GM12878 (cell line): ENCODE data around the gene NPTX1. TPM values are rescaled to one million over a fixed set of nuclear protein-coding genes. Genes with fewer than 3 reads are reported as not detected.
A peak's percentile ranks its signal among the peaks of the same experiment; 100 is the strongest.

Source experiments
- ATAC-seq: fragments of 200-7000 bp; cut with Tn5 transposase; 3 replicates; pipeline ENCODE4 v1.9.1; 2020; ENCODE audit warnings: mild to moderate bottlenecking, moderate library complexity
- BruUV-seq: library from RNA; stranded (reverse); fragments of 400-500 nt; replicated peaks from 2 replicates; lab custom pipeline; 2021; lab: Mats Ljungman, UMichigan
- CTCF ChIA-PET: fragments of 300-600 bp; sonication (Branson Sonifier 250); formaldehyde crosslinking; extraction: SDS; loops from one replicate; lab custom pipeline; 2021; ENCODE audit warnings: inconsistent platforms; lab: Yijun Ruan, JAX
- POLR2A ChIA-PET: fragments of 350-600 bp; formaldehyde crosslinking; extraction: SDS; loops from one replicate; lab custom pipeline; 2021; ENCODE audit warnings: inconsistent platforms; lab: Charles Lee
- RAD21 ChIA-PET: fragments of 300-600 bp; sonication (Branson Sonifier 250); formaldehyde crosslinking; loops from one replicate; lab custom pipeline; 2023; ENCODE audit warnings: antibody characterized with exemption; ENCODE audit not compliant: unreplicated experiment; lab: Charles Lee
- SMC1A ChIA-PET: fragments of 300-600 bp; sonication (Branson Sonifier 250); formaldehyde crosslinking; loops from one replicate; lab custom pipeline; 2023; ENCODE audit not compliant: unreplicated experiment, uncharacterized antibody; lab: Charles Lee
- DNase-seq: peaks from one replicate; pipeline ENCODE4 v3.0.0-alpha.2; 2011; ENCODE audit warnings: low read depth, low spot score
- FAIRE-seq: peaks from 3 replicates; lab custom pipeline; 2011; peaks lifted over from hg19 to GRCh38; lab: Jason Lieb, UNC
- H2AFZ ChIP-seq: 2 replicates; pipeline ENCODE4 v1.6.0; 2011; ENCODE audit warnings: low read depth, low read length, control low read depth; ENCODE audit not compliant: control insufficient read depth
- H3K27ac ChIP-seq: 2 replicates; pipeline ENCODE4 v1.5.1; 2011; ENCODE audit warnings: control low read depth; ENCODE audit not compliant: control insufficient read depth, insufficient read depth
- H3K27me3 ChIP-seq, 2 experiments: replicated peaks in 1 of 2; 2 replicates each; pipeline versions ENCODE4 v1.6.0 to v1.6.1; 2011; ENCODE audit warnings: low read length in 1 of 2; ENCODE audit not compliant: control insufficient read depth in 2 of 2, insufficient read depth in 2 of 2
- H3K36me3 ChIP-seq, 2 experiments: 2 replicates each; pipeline ENCODE4 v1.5.1; 2011; ENCODE audit warnings: low read length in 1 of 2; ENCODE audit not compliant: control insufficient read depth in 2 of 2, insufficient read depth in 2 of 2
- H3K4me1 ChIP-seq: 2 replicates; pipeline ENCODE4 v1.6.1; 2011; ENCODE audit warnings: mild to moderate bottlenecking, low read length, moderate library complexity, mixed read lengths; ENCODE audit not compliant: control insufficient read depth, insufficient read depth
- H3K4me2 ChIP-seq: 2 replicates; pipeline ENCODE4 v1.6.0; 2011; ENCODE audit warnings: control low read depth; ENCODE audit not compliant: control insufficient read depth, insufficient read depth
- H3K4me3 ChIP-seq: fragments of 200-600 bp; sonication (generic); 2 replicates; pipeline ENCODE4 v1.5.1; 2016
- H3K79me2 ChIP-seq: 2 replicates; pipeline ENCODE4 v1.6.0; 2011; ENCODE audit warnings: low read length; ENCODE audit not compliant: control insufficient read depth, insufficient read depth
- H3K9ac ChIP-seq: 2 replicates; pipeline ENCODE4 v1.8.0; 2011; ENCODE audit warnings: low read length, control low read depth, mixed read lengths; ENCODE audit not compliant: control insufficient read depth, insufficient read depth
- H3K9me3 ChIP-seq: replicated peaks from 3 replicates; pipeline ENCODE4 v1.5.1; 2011; ENCODE audit warnings: mild to moderate bottlenecking, low read length; ENCODE audit not compliant: control insufficient read depth, insufficient read depth
- H4K20me1 ChIP-seq: 2 replicates; pipeline ENCODE4 v1.6.0; 2011; ENCODE audit not compliant: control insufficient read depth, insufficient read depth
- MLLT1 ChIP-seq: fragments of 450-650 bp; IDR thresholded peaks from 2 replicates; pipeline ENCODE4 v1.6.1; 2016; ENCODE audit warnings: mild to moderate bottlenecking
- PAX5 ChIP-seq: IDR thresholded peaks from 2 replicates; pipeline ENCODE4 v1.6.1; 2011; ENCODE audit warnings: low read depth, low read length, borderline replicate concordance
- PRDM15 ChIP-seq: fragments of 450-650 bp; formaldehyde crosslinking; IDR thresholded peaks from 2 replicates; pipeline ENCODE4 v1.4.0; 2020; ENCODE audit warnings: mild to moderate bottlenecking, moderate library complexity
- RFX5 ChIP-seq: IDR thresholded peaks from 2 replicates; pipeline ENCODE4 v1.6.1; 2011; ENCODE audit warnings: low read depth, low read length, improper control_type of control experiment
- SMAD5 ChIP-seq: IDR thresholded peaks from 2 replicates; pipeline ENCODE4 v1.6.1; 2016; ENCODE audit warnings: antibody characterized with exemption, low read depth
- SMARCA5 ChIP-seq: fragments of 450-650 bp; IDR thresholded peaks from 2 replicates; pipeline ENCODE4 v1.6.1; 2017; ENCODE audit warnings: mild to moderate bottlenecking
- TCF12 ChIP-seq: IDR thresholded peaks from 2 replicates; pipeline ENCODE4 v1.6.1; 2011; ENCODE audit warnings: low read depth, mild to moderate bottlenecking, low read length
- ZSCAN29 ChIP-seq: fragments of 450-650 bp; IDR thresholded peaks from 2 replicates; pipeline ENCODE4 v1.6.1; 2017; ENCODE audit warnings: mild to moderate bottlenecking, moderate library complexity
- WGBS: methylation state at CpG from one replicate; pipeline ENCODE4 v1.1.6; 2016; ENCODE audit warnings: low lambda C conversion rate; ENCODE audit not compliant: insufficient replicate concordance, insufficient coverage; ENCODE audit errors: missing lambda C conversion rate; 5-methylcytosine and 5-hydroxymethylcytosine counted together
- in situ Hi-C: fragments of 300-500 bp; cut with MboI; formaldehyde crosslinking; loops from 9 replicates; pipeline ENCODE4 v1.14.3; 2018; ENCODE audit warnings: mixed read lengths
- intact Hi-C: fragments of 100-400 bp; cut with micrococcal nuclease; formaldehyde crosslinking; loops from one replicate; pipeline ENCODE4 v1.14.2; 2022; ENCODE audit not compliant: unreplicated experiment
- polyA plus RNA-seq, 11 experiments: library from polyadenylated mRNA; depleted of rRNA in 4 of 11; unstranded in 6 of 11; stranded (reverse) in 5 of 11; fragments of >200 nt; fragmentation: Nextera tagmentation in 4 of 11; fragmentation: Illumina TruSeq in 1 of 11; extraction: Ambion mirVana in 4 of 11; extraction: Trizol in 1 of 11; gene quantifications; 1 replicate in 1 of 11; 2 replicates in 10 of 11; pipeline versions ENCODE4 v1.2.1 to v1.2.3, GENCODE V29; 2011 to 2016; ENCODE audit warnings: inconsistent platforms in 2 of 11, missing spikeins in 2 of 11, low read depth in 1 of 11
- total RNA-seq, 4 experiments: library from RNA; depleted of rRNA in 3 of 4; stranded (reverse); fragments of >200 nt in 3 of 4; fragmentation: Illumina TruSeq in 1 of 4; extraction: Trizol in 1 of 4; gene quantifications; 2 replicates each; pipeline versions ENCODE4 v1.2.1 to v1.2.3, GENCODE V29; 2013 to 2021

Gene NPTX1
- total and polyA plus RNA-seq, 10 of the 15 experiments (the other 5 are each of a cell fraction or from before 2014, with no cell fraction given): not detected

- no peak for FAIRE-seq
- intact Hi-C loops (no loop called here), in situ Hi-C loops (no loop called here)
- Histone ChIP-seq H3K9ac (no peak overlapping the region), H3K36me3 (no peaks in the 10 kb centered on the region), H3K9me3 (peaks cover 2% of the 10 kb centered on the region; the same call in 1 of the 3 replicates), H3K27me3 (no peaks in the 10 kb centered on the region), H3K4me1 (no peaks in the 10 kb centered on the region), H4K20me1 (no peaks in the 10 kb centered on the region), H2AFZ (no peak overlapping the region), H3K27ac (no peak overlapping the region), H3K4me3 (no peak overlapping the region), H3K4me2 (no peak overlapping the region), H3K79me2 (no peaks in the 10 kb centered on the region)
- CTCF ChIA-PET: no interaction called here
- SMC1A ChIA-PET: no interaction called here
- POLR2A ChIA-PET: no interaction called here
- no peak for ATAC-seq
- no TSS peak for BruUV-seq
- WGBS: 60% methylated on average over 19 of the region's 21 CpGs
- DNase-seq: no peak
- RAD21 ChIA-PET: no interaction called here
- TF ChIP-seq TCF12 (0 out of 2 replicates have a peak, but pooled peaks have one; percentile 32), RFX5 (no peak)
Measured at GRCh38 chr17:80492343-80493136, 16.1 kb upstream of the NPTX1 start.

- RAD21 ChIA-PET: no interaction called here
- POLR2A ChIA-PET: no interaction called here
- TF ChIP-seq MLLT1: no peak
- no peak for TF ChIP-seq PAX5
- no peak for TF ChIP-seq SMARCA5
- TF ChIP-seq TCF12: no peak
- no peak for TF ChIP-seq SMAD5
- TF ChIP-seq PRDM15 (CRISPR knock-in tag): no peak
- TF ChIP-seq ZSCAN29: no peak
Measured at GRCh38 chr17:80491478-80492342, 15.3 kb upstream of the NPTX1 start.

More at GRCh38 chr17:80491478-80492342, 15.3 kb upstream of the NPTX1 start:
- H2AFZ ChIP-seq: no peak overlapping the region
- no peaks in the 10 kb centered on the region for H4K20me1 ChIP-seq
- in situ Hi-C loops (no loop called here), intact Hi-C loops (no loop called here)
- peaks cover 5% of the 10 kb centered on the region; the same call in 1 of the 3 replicates for H3K9me3 ChIP-seq
- FAIRE-seq: no peak
- H3K79me2 ChIP-seq: no peaks in the 10 kb centered on the region
- no peaks in the 10 kb centered on the region for H3K4me1 ChIP-seq
- no peak overlapping the region for H3K27ac ChIP-seq
- H3K36me3 ChIP-seq: no peaks in the 10 kb centered on the region
- H3K27me3 ChIP-seq: no peaks in the 10 kb centered on the region
- 33% methylated on average over 17 of the region's 21 CpGs for WGBS
- ChIA-PET CTCF (interaction anchor here (0.6 kb wide), 1 partner anchor 87 kb away, joined by 3 read pairs; no protein-coding TSS in a partner anchor), SMC1A (no interaction called here)
- H3K4me2 ChIP-seq: no peak overlapping the region
- no peak for ATAC-seq
- BruUV-seq: no TSS peak
- no peak overlapping the region for H3K4me3 ChIP-seq
- H3K9ac ChIP-seq: no peak overlapping the region
- no peak for DNase-seq
